Prostate gland (tissue), 2 donors: Measurements from ENCODE around the gene KANK2.

Experiments used
- POLR2A ChIP-seq: fragments of 450-650 bp; IDR thresholded peaks from one replicate; pipeline ENCODE4 v1.6.1; 2016; ENCODE audit warnings: antibody characterized with exemption, mild to moderate bottlenecking
- POLR2AphosphoS5 ChIP-seq: sonication (generic); formaldehyde crosslinking; IDR thresholded peaks from one replicate; pipeline ENCODE4 v1.6.1; 2017; ENCODE audit warnings: antibody characterized with exemption
- TF ChIP-seq, protein P1 (sequence below), 4 experiments: fragments of 200-600 bp in 2 of 4; fragments of 450-650 bp in 2 of 4; sonication (generic) in 2 of 4; IDR thresholded peaks; 1 replicate in 3 of 4; 2 replicates in 1 of 4; pipeline ENCODE4 v1.5.1; 2016 to 2019; ENCODE audit warnings: antibody characterized with exemption in 4 of 4, mild to moderate bottlenecking in 2 of 4, moderate library complexity in 2 of 4

DNA sequence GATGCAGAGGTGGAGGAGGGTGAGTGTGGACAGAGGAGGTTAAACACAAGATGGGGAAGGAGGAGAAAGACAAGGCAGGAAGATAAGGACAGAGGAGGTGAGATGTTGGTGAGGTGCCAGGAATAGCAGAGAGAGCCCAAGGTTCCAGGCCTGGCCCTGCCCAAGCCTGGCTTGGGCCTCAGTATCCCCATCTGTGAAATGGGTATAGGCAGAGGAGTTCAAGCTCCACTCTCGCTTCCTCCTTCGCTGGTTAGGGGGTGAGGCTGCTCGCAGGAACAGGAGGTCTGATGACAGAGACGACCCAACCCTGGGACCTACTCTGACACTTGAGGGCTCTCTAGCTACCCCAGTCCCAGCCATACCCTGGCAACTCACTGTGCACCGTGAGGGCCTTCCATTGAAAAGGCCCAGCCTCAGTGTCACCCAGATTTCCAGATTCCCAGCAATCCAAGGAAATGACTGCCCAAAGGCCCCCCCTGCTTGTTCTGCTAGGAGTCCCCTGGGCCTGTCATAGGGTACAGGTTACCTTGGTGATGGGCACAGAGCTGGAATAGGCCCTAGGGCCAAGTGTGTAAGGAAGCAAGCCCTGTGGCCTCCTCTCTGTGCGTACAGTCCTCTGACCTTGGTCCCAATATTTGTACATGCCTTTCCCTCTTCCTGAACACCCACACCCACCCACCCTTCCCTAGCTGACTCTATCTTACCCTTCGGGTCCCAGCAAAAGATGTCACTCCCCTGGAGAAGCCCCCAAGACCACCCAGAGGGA is 33.5 kb upstream of the KANK2 start:
- TF ChIP-seq POLR2A = no peak
- TF ChIP-seq, protein P1, sequence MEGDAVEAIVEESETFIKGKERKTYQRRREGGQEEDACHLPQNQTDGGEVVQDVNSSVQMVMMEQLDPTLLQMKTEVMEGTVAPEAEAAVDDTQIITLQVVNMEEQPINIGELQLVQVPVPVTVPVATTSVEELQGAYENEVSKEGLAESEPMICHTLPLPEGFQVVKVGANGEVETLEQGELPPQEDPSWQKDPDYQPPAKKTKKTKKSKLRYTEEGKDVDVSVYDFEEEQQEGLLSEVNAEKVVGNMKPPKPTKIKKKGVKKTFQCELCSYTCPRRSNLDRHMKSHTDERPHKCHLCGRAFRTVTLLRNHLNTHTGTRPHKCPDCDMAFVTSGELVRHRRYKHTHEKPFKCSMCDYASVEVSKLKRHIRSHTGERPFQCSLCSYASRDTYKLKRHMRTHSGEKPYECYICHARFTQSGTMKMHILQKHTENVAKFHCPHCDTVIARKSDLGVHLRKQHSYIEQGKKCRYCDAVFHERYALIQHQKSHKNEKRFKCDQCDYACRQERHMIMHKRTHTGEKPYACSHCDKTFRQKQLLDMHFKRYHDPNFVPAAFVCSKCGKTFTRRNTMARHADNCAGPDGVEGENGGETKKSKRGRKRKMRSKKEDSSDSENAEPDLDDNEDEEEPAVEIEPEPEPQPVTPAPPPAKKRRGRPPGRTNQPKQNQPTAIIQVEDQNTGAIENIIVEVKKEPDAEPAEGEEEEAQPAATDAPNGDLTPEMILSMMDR (IDR thresholded peaks at IDR 0.05) = no peak
- no peak for TF ChIP-seq POLR2AphosphoS5
